HuH-7.5 (cell line): ENCODE measurements around the gene OPTC.

Experiments
- DNase-seq: peaks from one replicate; pipeline ENCODE4 v3.0.0; 2011; ENCODE audit warnings: low spot score

The OPTC gene

GRCh38 chr1:203492082-203492747 lies 1.7 kb upstream of the OPTC start:
- DNase-seq = no peak

- DNase-seq = no peak
These were observed 1.2 kb upstream of the OPTC start for GRCh38 chr1:203492748-203493130.

DNA sequence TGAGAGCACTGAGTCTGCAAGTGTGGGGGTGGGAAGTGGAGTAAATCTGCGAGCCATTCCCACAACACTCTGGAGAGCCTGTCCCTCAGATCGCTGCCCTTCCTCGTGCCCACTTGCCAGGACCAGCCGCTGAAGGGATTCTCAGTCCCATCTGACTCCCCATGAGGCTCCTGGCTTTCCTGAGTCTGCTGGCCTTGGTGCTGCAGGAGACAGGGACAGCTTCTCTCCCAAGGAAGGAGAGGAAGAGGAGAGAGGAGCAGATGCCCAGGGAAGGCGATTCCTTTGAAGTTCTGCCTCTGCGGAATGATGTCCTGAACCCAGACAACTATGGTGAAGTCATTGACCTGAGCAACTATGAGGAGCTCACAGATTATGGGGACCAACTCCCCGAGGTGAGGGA lies 1.9 kb downstream of the OPTC start:
- no peak for DNase-seq

DNA sequence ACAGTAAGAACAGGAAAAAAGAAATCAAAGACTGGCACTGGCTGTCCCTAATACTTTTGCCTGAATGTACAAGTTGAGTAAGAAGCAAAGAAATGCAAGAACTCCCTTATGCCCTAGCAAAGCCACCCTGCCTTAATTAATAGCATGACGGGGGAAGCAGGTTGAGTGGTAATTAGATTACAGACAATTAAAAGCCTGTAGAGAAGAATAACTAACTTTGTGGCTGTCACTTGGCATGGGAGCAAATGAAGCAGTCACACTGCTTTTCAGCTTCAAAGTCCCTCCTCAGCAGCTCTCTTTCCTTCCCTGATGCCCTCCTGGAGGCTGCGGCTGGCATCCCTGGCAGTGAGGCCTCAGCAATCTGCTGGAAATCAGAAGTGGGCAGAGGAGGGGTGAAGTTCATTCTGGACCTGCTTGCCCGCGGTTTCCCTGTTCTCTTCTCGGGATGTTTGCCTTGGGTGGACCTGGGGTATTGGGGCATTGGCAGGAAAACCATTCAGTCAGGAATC lies 3.4 kb downstream of the OPTC start:
- no peak for DNase-seq

- DNase-seq = no peak
These were observed 5.8 kb downstream of the OPTC start for GRCh38 chr1:203499643-203500278.

GRCh38 chr1:203500279-203500678 lies 6.3 kb downstream of the OPTC start:
- DNase-seq = no peak

DNA sequence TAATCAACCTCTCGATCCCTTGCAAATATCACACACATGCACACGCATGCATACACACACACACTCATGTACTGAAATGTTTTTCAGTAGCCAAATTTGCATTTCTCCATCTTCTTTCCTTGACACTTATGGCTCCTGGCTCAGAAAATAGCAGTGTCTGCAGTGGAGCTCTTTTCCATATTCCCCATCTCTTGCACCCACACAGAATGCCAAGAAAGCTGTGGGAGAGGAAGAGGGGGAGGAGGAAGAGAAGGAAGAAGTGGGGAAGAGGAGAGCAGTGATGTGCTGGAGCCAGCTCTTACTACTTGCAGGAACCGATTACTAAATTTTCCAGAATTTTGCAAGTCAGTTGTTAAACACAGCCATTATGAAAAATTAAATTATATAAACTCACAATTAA lies 9.9 kb downstream of the OPTC start:
- DNase-seq = no peak

DNA sequence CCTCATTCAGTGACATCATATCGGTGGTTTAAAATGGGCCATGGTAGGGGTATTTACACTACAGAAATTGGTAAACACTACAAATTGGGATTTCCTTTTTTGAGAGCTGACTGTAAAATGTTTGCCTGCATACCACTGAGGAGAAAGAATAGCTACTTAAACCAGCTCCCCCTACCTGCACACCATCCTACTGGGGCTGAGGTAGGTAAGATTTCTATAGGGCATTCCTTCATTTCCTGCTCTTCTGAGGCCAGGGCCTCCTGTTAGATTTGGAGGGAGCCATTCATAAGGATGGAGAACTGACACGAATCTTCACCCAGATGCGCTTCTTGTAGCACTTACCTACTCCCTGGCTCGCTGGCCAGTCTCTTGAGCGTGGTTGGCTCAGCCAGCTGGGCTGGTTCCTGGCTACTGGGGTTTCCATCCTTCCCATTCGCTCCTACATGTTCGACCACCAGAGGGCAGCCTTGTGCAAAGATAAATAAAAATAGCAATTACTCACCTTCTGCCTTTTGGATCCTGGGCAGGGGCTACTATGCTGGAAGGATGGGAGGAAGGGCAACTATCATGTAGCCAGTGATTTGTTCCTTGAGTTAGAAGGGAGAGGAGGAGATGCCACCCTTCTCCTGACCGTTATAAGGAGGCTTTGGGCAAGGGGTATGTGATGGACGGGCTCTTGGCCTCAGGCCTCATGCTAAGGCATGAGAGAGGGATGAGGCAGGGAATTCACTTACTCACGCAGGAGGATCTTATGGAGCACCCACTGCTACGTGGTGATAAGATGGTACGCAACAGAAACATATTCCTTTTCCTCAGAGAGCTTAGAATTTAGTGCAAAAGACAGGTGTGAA lies 10.7 kb downstream of the OPTC start:
- DNase-seq = peak; percentile 87

GRCh38 chr1:203505526-203506204 lies 11.7 kb downstream of the OPTC start:
- no peak for DNase-seq

GRCh38 chr1:203506858-203507626 lies 13.1 kb downstream of the OPTC start:
- no peak for DNase-seq

- DNase-seq = no peak
These were observed 13.8 kb downstream of the OPTC start for GRCh38 chr1:203507759-203508158.

DNA sequence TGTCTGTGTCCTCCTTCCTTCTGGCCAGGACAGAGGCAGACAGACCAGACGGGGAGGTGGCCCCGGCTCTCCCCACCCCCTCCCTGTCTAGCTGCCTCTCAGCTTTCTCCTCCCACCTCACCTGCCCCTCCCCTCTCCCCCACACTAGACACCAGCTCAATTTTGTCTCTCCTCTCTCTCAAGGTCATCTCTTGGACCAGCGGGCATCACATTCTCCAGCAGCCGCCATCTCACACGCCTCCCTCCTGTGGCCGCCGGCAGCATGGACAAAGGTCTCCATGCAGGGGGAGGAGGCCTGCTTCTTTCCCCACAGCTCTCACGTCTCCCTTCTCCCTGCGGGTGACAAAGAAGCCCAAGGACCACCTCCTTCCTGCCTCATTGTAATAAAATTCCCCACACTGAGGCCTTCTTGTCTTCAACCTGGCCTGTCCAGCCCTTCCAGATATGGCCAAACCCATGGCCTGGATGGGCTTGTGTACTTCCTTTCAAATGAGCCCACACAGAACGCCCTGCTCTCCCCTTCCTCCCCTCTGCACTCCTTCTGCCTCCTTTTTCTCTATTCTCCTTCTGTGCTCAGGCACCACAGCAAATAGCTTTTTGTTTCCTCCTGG lies 14.6 kb downstream of the OPTC start:
- peak; percentile 37 for DNase-seq

GRCh38 chr1:203509135-203509534 lies 15.2 kb downstream of the OPTC start:
- no peak for DNase-seq

GRCh38 chr1:203511513-203511912 lies 17.6 kb downstream of the OPTC start:
- no peak for DNase-seq

DNA sequence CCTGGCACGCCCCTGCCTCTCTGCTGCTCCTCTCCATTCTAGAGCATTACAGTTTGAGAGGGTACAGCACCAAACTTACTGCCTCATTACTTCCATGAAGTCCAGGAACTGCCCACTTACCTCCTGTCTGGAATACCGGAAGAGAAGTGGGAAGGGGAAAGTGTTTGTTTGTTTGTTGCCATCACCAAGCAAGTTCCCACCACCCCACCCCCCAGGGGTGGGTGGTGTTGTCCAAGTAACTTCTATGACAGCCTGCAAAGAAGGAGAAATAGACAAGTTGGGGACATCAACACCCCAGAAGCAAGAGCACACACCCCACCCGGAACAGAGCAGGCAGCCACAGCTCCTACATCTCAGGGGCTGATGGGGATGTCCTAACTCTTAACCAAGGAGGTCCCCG lies 18.0 kb downstream of the OPTC start:
- no peak for DNase-seq

DNA sequence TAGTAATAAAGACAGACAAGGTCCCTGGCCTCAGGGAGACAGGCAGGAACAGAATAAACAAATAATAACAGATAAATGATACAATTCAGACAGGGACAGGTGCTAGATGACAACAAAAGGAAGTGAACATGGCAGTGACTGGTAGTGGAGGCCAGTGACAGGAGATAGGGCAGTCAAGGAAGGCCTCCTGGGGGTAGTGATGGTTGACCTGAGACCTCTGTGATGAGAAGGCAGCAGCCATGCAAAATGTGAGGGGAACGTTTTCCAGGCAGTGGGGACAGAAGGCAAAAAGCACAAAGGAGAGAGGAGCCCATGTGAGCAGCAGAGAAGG lies 18.5 kb downstream of the OPTC start:
- no peak for DNase-seq

DNA sequence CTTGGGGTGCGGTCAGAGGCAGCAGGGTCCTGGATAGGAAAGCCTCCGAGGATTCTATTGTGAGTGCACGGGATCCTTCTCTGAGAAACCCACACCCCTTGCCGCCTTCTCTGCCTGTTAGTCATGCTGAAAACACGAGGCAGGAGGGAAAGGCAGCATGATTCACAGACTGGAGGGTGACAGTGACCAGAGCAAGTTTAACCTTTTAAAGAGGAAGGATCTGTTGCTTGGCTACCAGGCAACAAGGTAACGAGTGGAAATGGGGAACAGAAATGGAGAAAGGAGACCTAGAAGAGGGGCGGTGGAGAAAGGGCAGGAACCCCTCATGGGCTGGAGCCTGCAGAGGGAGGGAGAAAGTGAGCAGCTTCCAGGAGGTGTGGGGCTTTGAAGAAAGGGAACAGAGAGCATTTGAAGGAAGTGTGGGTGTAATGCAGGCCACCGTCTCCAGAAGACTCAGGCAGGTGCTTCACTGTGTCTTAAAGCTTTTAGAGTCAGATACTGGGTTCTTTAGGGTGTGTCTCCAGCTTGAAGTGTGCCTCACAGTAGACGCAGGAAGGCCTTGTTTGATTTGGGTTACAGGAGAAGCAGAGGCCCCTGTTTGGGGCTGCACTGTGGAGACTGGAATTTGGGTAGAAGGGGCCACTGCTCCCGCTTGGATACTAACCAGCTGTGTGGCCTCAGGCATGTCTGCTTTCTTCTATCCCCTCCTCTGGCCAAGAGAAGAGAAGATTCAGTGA lies 19.1 kb downstream of the OPTC start:
- DNase-seq = peak; percentile 31

- no peak for DNase-seq
These were observed 19.7 kb downstream of the OPTC start for GRCh38 chr1:203513585-203514031.

- DNase-seq = no peak
These were observed 22.2 kb downstream of the OPTC start for GRCh38 chr1:203516184-203516583.

GRCh38 chr1:203516906-203517305 lies 23.0 kb downstream of the OPTC start:
- DNase-seq = no peak
